GM13976 (cell line): ENCODE measurements around the gene PDK3.

Source experiments
- DNase-seq: peaks from one replicate; pipeline ENCODE4 v3.0.0; 2012; ENCODE audit warnings: low spot score
- CTCF ChIP-seq: IDR thresholded peaks from 2 replicates; pipeline ENCODE4 v1.5.1; 2012; ENCODE audit warnings: borderline replicate concordance, mild to moderate bottlenecking; ENCODE audit not compliant: insufficient read depth; ENCODE audit errors: extremely low read depth, missing control alignments, control extremely low read depth
- in situ Hi-C: fragments of 300-500 bp; cut with MboI; formaldehyde crosslinking; loops from one replicate; pipeline ENCODE4 v1.12.0; 2022; ENCODE audit warnings: low sequenced_read_pairs, mixed read lengths, inconsistent platforms; ENCODE audit not compliant: unreplicated experiment

Gene PDK3

GRCh38 chrX:24574743-24575142 lies 109.7 kb downstream of the PDK3 start:
- no peak for DNase-seq

GRCh38 chrX:24575496-24575895 lies 110.4 kb downstream of the PDK3 start:
- no peak for TF ChIP-seq CTCF
- in situ Hi-C loops = no loop called here
- no peak for DNase-seq

More at GRCh38 chrX:24574743-24575142, 109.7 kb downstream of the PDK3 start:
- in situ Hi-C loops = loop anchor here (25.0 kb wide), 1 partner anchor 187 kb away; no protein-coding TSS in a partner anchor
- no peak for TF ChIP-seq CTCF

DNA sequence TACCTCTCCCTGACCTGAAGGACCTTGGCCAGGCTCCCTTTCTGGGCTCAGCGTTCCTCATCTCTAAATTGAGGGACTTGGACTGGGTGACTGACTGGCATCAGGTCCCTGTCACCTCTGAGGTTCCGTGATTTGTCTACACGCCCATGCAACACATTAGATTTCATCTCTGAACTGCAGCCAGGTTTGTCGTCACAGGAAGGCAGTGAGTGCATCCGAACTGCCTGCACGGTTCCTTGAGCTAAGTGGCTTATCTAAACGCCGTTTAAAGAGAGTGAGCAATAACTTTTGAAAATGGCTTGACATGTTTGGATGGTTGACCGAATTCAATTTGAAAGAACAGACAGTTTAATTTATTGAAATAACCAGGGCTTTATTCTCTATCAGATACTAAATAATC lies 112.0 kb downstream of the PDK3 start:
- no peak for TF ChIP-seq CTCF
- DNase-seq = no peak
- in situ Hi-C loops = no loop called here
